ENCODE measurements around the gene MET. TPM values are rescaled to one million over a fixed set of nuclear protein-coding genes. Genes with fewer than 3 reads are reported as not detected.

Gene MET
- total RNA-seq, 1 experiment from 2014 or later, result 5.0 TPM

DNA sequence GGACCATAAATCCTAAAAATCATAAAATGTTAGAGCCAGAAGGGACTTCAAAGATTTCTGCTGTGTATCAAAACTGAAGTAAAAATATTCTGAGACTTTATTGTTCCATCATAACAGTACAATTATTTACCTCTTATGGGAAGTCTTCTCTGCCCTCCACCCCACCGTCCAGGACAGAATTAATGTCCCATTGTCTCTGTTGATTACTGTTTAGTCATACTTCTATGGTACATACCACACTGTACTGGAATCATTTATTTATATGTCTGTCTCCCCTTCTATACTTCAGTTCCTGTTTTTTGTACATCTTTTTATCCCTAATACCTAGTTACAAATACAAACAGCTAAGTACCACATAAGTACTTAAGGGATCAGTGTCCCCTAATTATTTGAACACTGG lies 98.9 kb downstream of the MET start:
- Histone ChIP-seq H3T11ph (ENCODE audit: low read length) (no peak overlapping the region), H3K79me2 (ENCODE audit: insufficient read depth, low read length) (0 out of 2 replicates have a peak, but pooled peaks cover 2% of the 10 kb centered on the region), H3K4me2 (ENCODE audit: insufficient read depth, insufficient read length, low read length) (no peak overlapping the region), H3K4ac (ENCODE audit: low read depth, low read length) (no peak overlapping the region), H3K79me1 (ENCODE audit: insufficient read depth, low read depth, low read length, poor library complexity, severe bottlenecking) (no peaks in the 10 kb centered on the region), H3K18ac (ENCODE audit: insufficient read length, low read depth, low read length) (no peak overlapping the region), H4K5ac (ENCODE audit: insufficient read length, low read depth, low read length) (no peak overlapping the region), H2BK20ac (ENCODE audit: low read depth, low read length, poor library complexity, severe bottlenecking) (no peak overlapping the region), H3K56ac (ENCODE audit: insufficient read length, low read depth, low read length) (no peak overlapping the region), H3K9ac (ENCODE audit: extremely low read depth, insufficient read length, low read length) (no peak overlapping the region), H3K14ac (ENCODE audit: insufficient read depth, low read length) (no peak overlapping the region), H2BK15ac (ENCODE audit: low read depth, low read length) (no peak overlapping the region), H3K23me2 (ENCODE audit: insufficient read length, low read depth, low read length, poor library complexity, severe bottlenecking) (no peaks in the 10 kb centered on the region), H2BK120ac (ENCODE audit: low read depth, low read length, poor library complexity, severe bottlenecking) (no peak overlapping the region), H3K27me3 (ENCODE audit: insufficient read depth, low read length) (no peaks in the 10 kb centered on the region), H4K20me1 (ENCODE audit: control insufficient read depth, insufficient read depth, insufficient read length) (no peaks in the 10 kb centered on the region), H3K23ac (ENCODE audit: insufficient read length, low read depth, low read length) (no peak overlapping the region), H3K4me1 (ENCODE audit: insufficient read depth, low read length) (no peaks in the 10 kb centered on the region), H2BK5ac (ENCODE audit: insufficient read length, low read length) (no peak overlapping the region), H2AFZ (ENCODE audit: low read length) (no peak overlapping the region), H3K27ac (ENCODE audit: insufficient read length, low read depth, low read length) (no peak overlapping the region), H2BK12ac (ENCODE audit: insufficient read length, low read depth, low read length) (no peak overlapping the region), H4K8ac (replicated peaks; ENCODE audit: insufficient read length, low read depth, low read length) (no peak overlapping the region), H3K9me3 (ENCODE audit: control insufficient read depth, low read depth, low read length) (no peaks in the 10 kb centered on the region), H4K91ac (ENCODE audit: insufficient read length, low read depth, low read length) (no peak overlapping the region), H2AK5ac (ENCODE audit: insufficient read length, low read length) (no peak overlapping the region)
- H3K27me3 Mint-ChIP-seq (ENCODE audit: low read depth), result peaks cover 54% of the 10 kb centered on the region
- no CpG with 5 or more reads among the region's 1 CpG for WGBS (ENCODE audit: extremely low coverage, insufficient read length, low lambda C conversion rate)
- DNase-seq, result no peak
- H3K4me3 Mint-ChIP-seq, result no peak overlapping the region
- no peak overlapping the region for H3K27ac Mint-ChIP-seq
- H3K9me3 Mint-ChIP-seq, result peaks cover 0 to 4% of the 10 kb centered on the region in 2 experiments; a peak in 1 of 5 replicates
- peaks cover 7 to 8% of the 10 kb centered on the region in 2 experiments for H3K4me1 Mint-ChIP-seq
- TF ChIP-seq, protein P1, sequence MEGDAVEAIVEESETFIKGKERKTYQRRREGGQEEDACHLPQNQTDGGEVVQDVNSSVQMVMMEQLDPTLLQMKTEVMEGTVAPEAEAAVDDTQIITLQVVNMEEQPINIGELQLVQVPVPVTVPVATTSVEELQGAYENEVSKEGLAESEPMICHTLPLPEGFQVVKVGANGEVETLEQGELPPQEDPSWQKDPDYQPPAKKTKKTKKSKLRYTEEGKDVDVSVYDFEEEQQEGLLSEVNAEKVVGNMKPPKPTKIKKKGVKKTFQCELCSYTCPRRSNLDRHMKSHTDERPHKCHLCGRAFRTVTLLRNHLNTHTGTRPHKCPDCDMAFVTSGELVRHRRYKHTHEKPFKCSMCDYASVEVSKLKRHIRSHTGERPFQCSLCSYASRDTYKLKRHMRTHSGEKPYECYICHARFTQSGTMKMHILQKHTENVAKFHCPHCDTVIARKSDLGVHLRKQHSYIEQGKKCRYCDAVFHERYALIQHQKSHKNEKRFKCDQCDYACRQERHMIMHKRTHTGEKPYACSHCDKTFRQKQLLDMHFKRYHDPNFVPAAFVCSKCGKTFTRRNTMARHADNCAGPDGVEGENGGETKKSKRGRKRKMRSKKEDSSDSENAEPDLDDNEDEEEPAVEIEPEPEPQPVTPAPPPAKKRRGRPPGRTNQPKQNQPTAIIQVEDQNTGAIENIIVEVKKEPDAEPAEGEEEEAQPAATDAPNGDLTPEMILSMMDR (conservative IDR thresholded peaks at IDR 0.05), result no peak
- H3K36me3 Mint-ChIP-seq (ENCODE audit: insufficient read depth in 1 of 3, low read depth in 3 of 3), result no peaks in the 10 kb centered on the region

Measured in H9 (cell line).